Fibroblast of skin of left biceps (primary cell): ENCODE results near the gene MYO1A.
"Not testable (repeated sequence)": the region's sequence is repeated elsewhere in the genome, so short reads cannot be mapped to it uniquely, and the experiment has no call there.

ENCODE experiments used
- DNase-seq, 2 experiments: peaks; one replicate each; pipeline ENCODE4 v3.0.0-alpha.2; 2013; ENCODE audit warnings: low read depth in 2 of 2

The MYO1A gene

GRCh38 chr12:56993346-56993745 lies 56.6 kb downstream of the MYO1A start:
- no peak for DNase-seq

- DNase-seq: no peak
Measured at GRCh38 chr12:56991319-56992246, 58.3 kb downstream of the MYO1A start.

- DNase-seq: no peak
Measured at GRCh38 chr12:56990648-56991318, 59.1 kb downstream of the MYO1A start.

GRCh38 chr12:56989861-56990610 lies 59.9 kb downstream of the MYO1A start:
- no peak for DNase-seq

- DNase-seq: no peak
Measured at GRCh38 chr12:56988207-56988739, 61.7 kb downstream of the MYO1A start.

GRCh38 chr12:56987551-56988053 lies 62.3 kb downstream of the MYO1A start:
- DNase-seq: peak; percentile 30 to 36

GRCh38 chr12:56987011-56987410 lies 62.9 kb downstream of the MYO1A start:
- no peak for DNase-seq

- DNase-seq: not testable (repeated sequence)
Measured at GRCh38 chr12:56985714-56986113, 64.2 kb downstream of the MYO1A start.

GRCh38 chr12:56983386-56983785 lies 66.5 kb downstream of the MYO1A start:
- DNase-seq: no peak

- DNase-seq: not testable (repeated sequence)
Measured at GRCh38 chr12:56982578-56983236, 67.2 kb downstream of the MYO1A start.

- DNase-seq: no peak
Measured at GRCh38 chr12:56980941-56981530, 68.9 kb downstream of the MYO1A start.

- no peak for DNase-seq
Measured at GRCh38 chr12:56980268-56980667, 69.7 kb downstream of the MYO1A start.

GRCh38 chr12:56979628-56980027 lies 70.3 kb downstream of the MYO1A start:
- no peak for DNase-seq
